Cardiac septum (tissue), 1 donor: ENCODE measurements around the gene ARHGEF4. TPM values are rescaled to one million over a fixed set of nuclear protein-coding genes. Genes with fewer than 3 reads are reported as not detected.
A peak's percentile ranks its signal among the peaks of the same experiment; 100 is the strongest.

Source experiments
- DNase-seq: peaks from one replicate; pipeline ENCODE4 v3.0.0-alpha.2; 2020; ENCODE audit warnings: low spot score
- intact Hi-C: fragments of 100-400 bp; cut with DNase I; formaldehyde crosslinking; loops from one replicate; pipeline ENCODE4 v1.14.0; 2022
- total RNA-seq: library from RNA; stranded (reverse); fragmentation: NEBNext Ultra II Directional; extraction: Animal tissue kit (Norgen Biotek cat#: 25700); gene quantifications from one replicate; pipeline ENCODE4 v1.2.1, GENCODE V29; 2021
- donor health status: DM: no; HTN: no; CAD: no.

ARHGEF4 gene
- total RNA-seq, 1 donor from 2014 or later: 3.9 TPM

DNA sequence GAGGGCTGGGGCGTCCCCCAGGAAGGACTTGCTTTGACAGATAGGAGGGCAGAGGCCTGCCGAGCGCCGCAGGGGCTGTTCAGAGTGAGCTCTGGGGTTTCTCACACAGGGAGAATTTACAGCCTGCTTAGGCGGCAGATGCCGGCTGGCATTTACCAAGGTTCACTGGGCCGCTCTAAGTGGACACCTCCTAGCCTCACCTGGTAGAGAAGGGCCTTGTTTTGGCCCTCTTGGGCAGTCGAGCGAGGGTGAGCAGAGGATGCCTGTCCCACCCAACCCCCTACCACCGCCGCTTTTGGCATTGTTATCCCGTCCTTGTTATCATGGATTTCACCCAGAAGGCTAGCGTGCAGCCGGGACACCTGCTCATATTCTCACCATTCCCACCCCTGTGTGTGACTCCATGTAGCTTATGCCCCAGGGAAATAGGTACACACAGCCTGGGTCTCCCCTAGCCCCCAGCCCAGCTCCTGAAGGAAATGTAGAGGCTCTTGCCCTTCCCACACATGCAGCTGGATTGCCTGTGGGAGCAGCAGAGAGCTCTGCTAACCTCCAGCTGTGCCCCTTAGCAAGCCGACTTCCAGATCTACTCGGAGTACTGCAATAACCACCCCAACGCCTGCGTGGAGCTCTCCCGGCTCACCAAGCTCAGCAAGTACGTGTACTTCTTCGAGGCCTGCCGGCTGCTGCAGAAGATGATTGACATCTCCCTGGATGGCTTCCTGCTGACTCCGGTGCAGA lies 204.1 kb downstream of the ARHGEF4 start:
- intact Hi-C loops: no loop called here
- no peak for DNase-seq

DNA sequence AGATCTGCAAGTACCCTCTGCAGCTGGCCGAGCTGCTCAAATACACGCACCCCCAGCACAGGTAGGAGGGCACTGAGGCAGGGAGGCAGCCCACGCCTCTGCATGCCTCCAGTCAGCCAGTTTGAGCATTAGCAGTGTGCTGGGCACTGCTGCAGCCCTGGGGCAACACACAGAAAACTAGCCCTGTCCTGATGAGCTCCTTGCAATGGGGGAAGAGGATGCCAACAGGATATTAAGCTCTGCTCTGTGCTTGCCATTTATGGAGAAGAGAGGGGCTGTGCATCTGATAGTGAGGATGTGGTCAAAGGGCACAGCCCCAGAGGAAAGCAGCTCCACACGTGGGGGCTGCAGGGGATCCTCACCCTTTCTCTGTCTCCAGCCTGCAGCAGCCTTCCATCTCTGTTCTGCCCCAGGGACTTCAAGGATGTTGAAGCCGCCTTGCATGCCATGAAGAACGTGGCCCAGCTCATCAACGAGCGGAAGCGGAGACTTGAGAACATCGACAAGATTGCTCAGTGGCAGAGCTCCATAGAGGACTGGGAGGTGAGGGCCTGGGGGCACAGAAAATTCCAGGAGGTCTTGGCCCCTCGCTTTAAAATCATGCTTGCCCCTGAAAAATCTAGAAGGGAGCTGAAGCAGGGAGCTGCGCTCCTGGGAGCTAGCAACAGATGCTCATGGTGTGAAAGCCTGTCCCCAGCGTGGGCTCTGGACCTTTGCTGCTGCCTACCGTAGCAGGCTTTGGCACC lies 204.9 kb downstream of the ARHGEF4 start:
- DNase-seq: no peak
- intact Hi-C loops: no loop called here

DNA sequence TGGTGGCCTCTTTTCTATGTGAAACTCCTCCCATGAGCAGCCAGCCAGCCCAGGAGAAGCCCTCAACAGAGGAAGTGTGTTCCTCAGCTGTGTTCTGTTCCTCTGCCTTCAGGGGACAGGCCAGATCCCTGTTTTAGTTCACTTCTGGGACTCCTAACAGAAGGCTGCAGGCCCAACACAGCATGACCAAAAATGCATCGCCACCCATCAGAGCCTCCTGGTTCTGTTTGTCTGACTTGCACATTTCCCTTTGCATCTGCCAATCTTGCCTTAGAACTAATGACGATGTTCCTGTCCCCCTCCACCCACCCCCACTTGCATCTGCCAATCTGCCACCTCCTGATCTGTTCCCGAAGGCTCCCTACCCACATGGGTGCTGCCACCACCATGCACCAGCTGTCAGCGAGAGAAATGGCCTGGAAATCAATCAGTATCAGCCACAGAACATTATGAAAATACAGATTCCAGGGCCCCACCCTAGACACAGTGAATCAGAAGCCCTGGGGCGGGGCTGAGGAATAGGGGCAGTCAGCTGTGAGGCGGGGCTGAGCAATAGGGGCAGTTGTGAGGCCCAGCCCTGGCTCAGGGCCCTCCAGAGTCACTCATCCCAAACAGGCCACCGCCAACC lies 205.5 kb downstream of the ARHGEF4 start:
- DNase-seq: no peak
- intact Hi-C loops: no loop called here

DNA sequence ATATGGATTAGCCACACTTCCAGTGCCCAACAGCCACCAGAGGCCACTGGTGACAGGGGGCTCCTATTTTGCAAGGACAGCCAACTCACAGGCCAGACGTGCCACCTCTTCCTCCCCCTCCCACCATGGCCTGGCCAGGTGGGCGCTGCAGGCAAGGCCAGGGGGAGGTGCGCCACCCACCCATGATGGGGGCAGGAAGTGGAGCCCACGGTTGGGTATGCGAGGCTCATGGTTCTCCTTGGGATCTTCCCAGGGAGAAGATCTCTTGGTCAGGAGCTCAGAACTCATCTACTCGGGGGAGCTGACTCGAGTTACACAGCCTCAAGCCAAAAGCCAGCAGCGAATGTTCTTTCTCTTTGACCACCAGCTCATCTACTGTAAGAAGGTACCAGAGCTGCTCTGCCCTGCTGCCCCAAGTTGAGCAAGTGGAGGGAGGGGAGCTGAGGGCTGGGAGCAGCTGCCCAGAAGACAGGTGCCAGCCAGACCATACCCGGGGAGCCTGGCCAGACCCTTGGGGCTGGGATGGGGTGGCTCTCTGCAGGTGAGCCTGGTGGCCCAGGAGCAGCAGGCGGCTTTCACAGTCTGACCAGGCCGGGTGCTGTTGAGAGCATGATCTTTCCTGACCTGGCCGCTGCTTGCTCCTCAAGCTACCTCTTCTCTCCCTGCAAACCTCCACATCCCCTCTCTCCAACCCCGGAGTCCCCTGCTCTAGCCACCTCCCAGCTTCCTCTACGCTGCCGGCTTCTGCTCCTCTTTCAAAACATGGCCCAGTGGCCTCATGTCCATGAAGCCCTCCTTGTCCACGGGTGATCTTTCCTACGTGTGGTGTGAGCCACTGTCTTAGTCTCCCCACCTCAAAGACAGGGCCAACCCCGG lies 206.7 kb downstream of the ARHGEF4 start:
- intact Hi-C loops: no loop called here
- no peak for DNase-seq

DNA sequence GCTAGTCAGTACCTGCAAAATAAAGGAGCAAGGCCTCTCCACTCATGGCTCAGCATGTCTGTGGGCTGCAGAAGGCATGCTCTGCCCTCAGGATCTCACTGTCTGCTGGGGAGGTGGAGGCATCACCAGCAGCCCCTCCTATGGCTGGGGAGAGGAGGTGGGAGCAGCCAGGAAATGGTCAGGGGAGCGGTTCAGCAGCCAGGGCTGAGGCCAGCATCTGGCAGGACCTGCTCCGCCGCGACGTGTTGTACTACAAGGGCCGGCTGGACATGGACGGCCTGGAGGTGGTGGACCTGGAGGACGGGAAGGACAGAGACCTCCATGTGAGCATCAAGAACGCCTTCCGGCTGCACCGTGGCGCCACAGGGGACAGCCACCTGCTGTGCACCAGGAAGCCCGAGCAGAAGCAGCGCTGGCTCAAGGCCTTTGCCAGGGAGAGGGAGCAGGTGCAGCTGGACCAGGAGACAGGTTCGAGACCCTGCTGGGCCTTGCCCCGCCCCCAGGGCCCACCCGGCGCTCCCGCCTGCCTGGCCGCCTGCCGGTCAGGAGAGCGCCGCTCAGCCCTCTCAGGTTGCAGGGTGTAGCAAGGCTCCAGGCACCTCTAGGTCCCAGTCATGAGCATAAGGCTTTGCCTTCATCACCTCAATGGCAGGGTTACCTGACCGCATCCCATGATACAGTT lies 207.5 kb downstream of the ARHGEF4 start:
- no peak for DNase-seq
- intact Hi-C loops: no loop called here

DNA sequence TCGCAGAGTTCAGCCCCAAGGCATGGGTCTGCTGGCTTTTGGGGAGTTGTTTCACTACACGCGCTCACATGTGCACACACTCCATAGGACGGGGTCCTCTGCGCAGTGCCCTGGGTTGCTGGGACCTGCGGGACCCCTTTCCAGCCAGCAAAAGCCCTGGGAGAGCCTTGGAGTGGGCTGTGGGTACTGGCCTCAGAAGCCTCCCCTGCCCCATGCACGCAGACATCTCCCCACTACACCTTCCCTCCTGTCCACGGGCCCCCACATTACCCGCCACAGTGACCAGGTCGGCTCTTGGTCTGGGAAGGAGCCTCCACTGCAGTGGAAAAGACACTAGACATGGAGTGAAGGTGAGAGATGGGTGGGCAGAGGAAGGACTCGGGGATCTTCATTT lies 208.0 kb downstream of the ARHGEF4 start:
- intact Hi-C loops: no loop called here
- no peak for DNase-seq

DNA sequence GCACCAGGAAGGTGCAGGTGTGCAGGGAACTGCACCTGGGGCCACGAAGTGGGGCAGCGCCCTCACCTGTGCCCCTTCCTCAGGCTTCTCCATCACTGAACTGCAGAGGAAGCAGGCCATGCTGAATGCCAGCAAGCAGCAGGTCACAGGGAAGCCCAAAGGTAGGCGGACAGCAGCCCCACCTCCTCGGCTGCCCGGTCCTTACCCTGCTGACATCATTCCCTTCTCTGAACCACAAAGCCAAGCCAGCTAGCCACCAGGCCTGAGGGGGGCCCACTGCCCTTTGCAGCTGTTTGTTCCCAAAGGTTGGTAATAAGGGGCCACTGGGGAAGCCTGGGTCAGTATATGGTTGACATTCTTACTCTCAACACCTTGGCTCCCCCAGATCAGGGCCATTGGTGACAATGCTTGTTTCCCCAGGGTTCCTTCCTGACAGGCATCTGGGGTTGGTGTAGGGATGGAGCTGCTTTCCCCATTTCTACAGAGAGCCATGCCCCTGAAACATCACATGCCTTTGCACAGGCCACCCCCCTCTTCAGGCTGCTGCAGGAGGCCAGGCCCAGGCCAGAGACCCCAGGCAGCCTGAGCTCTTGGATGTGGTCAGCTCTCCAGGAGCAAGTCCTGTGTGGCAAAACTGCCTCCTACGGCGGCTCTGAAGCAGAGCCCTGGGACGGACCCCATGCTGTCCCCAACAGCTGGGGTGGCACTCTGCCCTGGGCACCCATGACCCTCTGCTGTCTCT lies 208.7 kb downstream of the ARHGEF4 start:
- DNase-seq: no peak
- intact Hi-C loops: no loop called here

DNA sequence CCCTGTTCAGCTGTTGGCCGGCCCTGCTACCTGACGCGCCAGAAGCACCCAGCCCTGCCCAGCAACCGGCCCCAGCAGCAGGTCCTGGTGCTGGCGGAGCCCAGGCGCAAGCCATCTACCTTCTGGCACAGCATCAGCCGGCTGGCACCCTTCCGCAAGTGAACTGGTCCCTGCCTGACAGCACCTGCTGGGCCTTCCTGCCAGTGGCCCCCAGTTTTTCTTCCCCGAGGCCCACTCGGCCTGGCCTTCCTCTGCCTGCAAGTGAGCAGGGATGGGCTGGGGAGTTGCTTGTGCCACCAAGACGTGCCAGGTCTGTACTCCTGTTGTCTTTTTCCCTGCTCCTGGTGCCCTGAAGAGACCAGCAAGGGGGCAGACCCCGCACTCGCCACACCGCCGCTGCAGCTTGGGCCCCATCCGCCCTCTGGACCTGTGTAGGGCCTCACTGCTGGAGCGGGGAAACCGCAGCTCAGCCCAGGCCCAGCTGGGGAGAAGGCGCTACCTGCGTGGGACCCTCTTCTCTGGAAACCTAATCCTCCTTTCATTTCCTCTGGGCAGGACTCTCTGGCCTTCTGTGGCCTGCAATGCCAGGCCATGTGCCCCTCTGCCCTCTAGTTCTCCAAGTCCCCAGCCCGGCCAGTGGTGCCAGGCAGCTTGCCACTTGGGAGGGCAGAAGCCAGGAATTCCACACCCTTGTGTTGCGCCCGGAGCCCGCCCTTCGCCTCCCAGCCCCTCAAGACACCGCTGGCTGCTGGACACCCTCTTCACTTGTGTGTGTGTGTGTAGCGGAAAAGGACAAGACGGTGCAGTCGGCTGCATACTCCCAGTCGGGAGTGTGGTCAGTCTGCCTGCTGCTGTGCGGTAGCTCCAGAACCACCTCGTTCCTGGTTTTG lies 209.6 kb downstream of the ARHGEF4 start:
- no peak for DNase-seq
- intact Hi-C loops: no loop called here

DNA sequence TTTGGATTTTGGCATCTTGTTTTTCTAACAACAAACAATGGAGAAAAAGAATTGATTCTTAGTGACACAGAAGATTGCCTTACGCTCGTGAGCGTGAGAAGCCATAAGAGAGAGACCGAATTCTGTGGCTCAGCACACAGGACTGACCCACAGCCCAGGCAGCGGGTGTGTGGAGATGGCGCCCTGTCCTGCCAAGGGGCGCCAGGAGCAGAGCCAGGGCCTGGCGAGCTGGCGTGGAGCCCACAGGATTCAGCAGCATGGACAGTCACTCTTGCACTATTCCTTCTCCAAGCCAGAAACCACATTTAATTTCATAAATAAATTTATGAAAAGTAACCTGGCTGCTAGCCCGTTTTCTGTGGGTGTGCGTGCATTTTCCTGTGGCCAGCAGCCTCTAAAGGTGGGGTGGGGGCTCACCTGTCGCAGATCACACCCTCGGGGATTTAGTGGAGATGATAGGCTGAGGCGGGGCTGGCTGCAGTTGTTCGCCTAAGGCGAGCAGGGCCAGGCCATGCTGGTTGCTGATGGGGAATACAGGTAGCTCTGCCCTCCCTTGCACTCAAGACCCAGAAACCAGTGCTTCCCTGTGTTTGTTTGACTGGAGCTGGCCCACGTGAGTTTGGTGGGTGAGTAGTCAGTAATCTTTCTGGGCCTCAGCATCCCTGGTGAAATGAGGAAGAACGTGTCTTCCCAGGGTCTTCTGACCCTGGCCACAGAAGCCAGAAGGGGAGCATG lies 210.4 kb downstream of the ARHGEF4 start:
- no peak for DNase-seq
- intact Hi-C loops: no loop called here

DNA sequence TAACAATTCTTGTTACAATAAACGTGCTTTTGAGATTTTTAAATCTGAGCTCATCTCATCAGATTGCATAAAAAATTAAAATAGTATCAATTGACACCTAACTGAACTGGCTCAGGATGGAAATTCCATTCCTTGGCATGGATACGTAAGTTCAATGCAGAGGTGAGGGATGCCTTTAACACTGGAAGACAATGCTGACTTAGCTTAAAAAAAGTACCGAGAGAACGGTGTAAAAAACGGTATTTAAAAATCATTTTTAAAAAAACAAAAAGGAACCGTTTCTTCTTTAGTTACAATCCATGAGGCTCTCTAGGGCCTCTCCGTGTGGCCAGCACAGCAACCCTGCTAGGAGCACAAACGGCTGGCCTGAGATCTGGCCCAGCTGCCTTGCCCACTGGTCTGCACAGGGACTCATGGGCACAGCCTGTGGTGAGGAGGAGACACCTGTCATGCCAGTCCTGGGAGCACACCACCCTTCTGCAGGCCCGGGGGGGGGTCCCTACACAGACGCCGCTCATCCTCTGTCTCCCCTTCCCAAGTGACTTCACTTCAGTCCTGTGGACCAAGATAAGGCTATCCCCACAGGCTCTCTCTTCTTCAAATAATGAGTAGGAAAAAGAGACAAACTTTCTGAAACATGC lies 211.3 kb downstream of the ARHGEF4 start:
- no peak for DNase-seq
- intact Hi-C loops: no loop called here

DNA sequence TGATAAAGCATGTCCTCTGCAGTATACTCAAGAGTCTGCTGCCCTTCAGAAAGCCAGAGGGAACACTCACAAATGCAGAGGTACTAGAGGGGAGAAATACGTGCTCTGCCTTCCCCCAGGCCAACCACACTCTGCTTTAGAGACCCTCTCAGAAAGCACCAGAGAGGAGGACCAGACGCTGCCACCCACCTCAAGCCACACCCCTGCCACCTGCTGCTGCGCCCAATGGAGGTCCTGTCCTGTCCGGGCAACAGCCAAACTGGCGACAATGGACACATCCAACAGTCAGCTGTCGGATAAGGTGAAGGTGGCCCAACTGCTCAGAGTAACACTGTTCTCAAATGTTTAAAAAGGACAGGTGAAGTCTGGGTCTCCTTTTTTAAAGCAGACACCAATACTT lies 211.9 kb downstream of the ARHGEF4 start:
- intact Hi-C loops: no loop called here
- DNase-seq: no peak

DNA sequence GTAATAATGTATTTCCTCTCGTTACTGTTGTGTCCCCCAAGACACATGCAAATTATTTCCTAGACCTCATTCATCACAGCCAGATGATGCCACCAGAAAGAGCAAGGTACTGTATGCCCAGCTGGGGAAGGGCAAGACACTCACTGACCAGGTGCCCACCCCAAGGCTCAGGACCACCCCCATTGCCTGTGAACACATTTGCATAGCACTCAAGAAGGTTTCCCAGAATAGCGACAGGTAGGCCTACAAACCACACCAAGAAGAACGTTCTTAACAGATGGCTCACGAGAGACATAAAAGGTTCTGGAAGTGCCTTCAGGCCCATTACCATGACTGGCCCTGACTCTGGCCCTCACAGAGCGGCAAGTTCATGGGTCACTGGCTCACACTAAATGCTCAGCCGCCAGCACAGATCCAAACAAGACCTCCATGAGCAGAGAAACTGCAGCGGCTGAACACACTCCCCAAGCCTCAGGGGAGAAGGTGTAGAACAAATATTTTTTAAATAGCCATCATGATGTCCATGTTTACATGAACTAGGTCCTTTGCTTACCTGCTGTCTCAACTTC lies 212.5 kb downstream of the ARHGEF4 start:
- intact Hi-C loops: no loop called here

DNA sequence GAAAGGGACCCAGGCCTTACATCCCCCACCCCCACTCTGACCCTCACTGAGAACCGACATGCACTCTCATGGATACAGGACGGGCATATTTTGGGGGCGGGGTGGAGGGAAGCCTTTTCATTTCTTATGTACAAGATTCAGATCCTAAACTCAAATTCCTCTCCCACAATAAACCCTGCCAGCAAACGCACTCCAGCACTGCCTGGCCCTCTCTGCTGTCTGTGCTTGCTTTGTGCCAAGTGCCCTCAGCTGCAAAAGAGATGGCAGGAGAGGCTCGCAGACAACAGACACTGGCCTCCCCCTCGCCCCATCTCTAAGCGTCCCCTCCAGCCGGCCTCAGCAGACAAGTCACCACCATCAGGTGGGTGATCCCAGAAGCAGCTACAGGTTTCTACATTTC lies 214.2 kb downstream of the ARHGEF4 start:
- DNase-seq: no peak
- intact Hi-C loops: no loop called here

More for the DNA sequence above, 212.5 kb downstream of the ARHGEF4 start:
- DNase-seq: no peak

DNA sequence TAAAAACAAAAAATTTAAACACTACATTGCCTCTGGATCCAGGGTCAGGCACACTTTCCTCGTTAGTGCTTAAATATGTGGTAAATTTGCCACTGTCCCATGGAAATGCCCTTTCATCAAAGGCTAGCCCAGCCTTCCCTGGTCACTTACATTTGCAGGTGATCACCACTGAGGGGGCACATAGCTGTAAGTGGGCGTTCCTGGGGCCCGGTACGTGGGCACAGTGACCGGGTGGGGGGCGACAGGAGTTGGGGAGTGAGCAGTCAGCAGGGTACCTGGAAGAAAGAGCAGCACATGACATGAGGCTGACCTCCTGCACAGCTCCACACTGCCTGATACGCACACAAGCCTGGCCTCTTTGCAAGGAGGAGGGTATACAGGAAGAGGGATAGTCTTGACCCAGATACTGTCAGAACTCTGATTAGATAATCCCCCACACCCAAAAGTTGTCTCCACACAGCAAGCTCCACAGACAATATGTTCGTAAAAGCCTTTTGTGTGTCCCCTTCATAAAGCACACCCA lies 216.1 kb downstream of the ARHGEF4 start:
- peak; percentile 66 for DNase-seq
- intact Hi-C loops: no loop called here

DNA sequence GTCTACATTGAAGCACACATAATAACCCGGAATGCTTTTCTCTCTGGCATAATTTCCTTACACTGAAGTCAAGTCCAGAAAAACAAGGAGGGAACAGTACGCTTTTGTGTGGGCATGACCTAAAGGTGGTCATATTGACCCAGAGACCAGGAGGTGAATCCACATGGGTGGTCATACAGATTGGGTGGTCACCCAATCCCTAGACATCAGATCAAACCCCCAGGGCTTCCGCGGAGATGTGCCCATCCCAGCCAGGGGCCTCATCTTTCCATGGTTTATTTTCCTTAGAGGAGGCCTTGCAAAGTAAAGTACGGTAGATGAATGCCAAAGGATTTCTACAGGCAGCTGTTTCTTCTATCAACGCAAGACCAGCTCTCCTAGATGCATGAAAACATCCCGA lies 217.8 kb downstream of the ARHGEF4 start:
- intact Hi-C loops: no loop called here
- DNase-seq: no peak
